Right cardiac atrium (tissue), 5 donors: ENCODE measurements around the gene CCM2. TPM values are rescaled to one million over a fixed set of nuclear protein-coding genes. Genes with fewer than 3 reads are reported as not detected.

ENCODE experiments used
- ATAC-seq, 2 donors: fragments of 200-7000 bp; cut with Tn5 transposase; one replicate each; pipeline versions ENCODE4 v1.8.0 to v1.9.1; 2020; ENCODE audit warnings: moderate library complexity in 2 of 2, mild to moderate bottlenecking in 1 of 2
- DNase-seq, 3 donors: peaks; one replicate each; pipeline ENCODE4 v3.0.0-alpha.2; 2020
- H3K27ac ChIP-seq: one replicate; pipeline ENCODE4 v1.5.1; 2013; ENCODE audit warnings: mild to moderate bottlenecking, low read length, control low read depth, moderate library complexity
- H3K27me3 ChIP-seq: one replicate; pipeline ENCODE4 v1.6.1; 2013; ENCODE audit not compliant: control insufficient read depth, insufficient read depth
- H3K4me1 ChIP-seq: one replicate; pipeline ENCODE4 v1.6.1; 2013; ENCODE audit warnings: low read length; ENCODE audit not compliant: control insufficient read depth, insufficient read depth
- H3K4me3 ChIP-seq: one replicate; pipeline ENCODE4 v1.5.1; 2013; ENCODE audit warnings: low read length, control low read depth
- H3K9me3 ChIP-seq: one replicate; pipeline ENCODE4 v1.6.1; 2013; ENCODE audit warnings: low read length; ENCODE audit not compliant: control insufficient read depth
- WGBS: extraction: QIAGEN DNeasy Blood & Tissue Kit; methylation state at CpG from one replicate; pipeline ENCODE4 v1.1.7; 2013; 5-methylcytosine and 5-hydroxymethylcytosine counted together
- intact Hi-C, 4 donors: fragments of 100-400 bp; cut with DNase I; formaldehyde crosslinking; loops; one replicate each; pipeline versions ENCODE4 v1.11.0 to v1.14.0; 2022 to 2023
- polyA plus RNA-seq: library from polyadenylated mRNA; stranded (reverse); fragments of 200-250 nt; gene quantifications from one replicate; pipeline ENCODE4 v1.2.3, GENCODE V29; 2013
- total RNA-seq, 4 donors: library from RNA; stranded (reverse); fragmentation: NEBNext Ultra II Directional; extraction: Animal tissue kit (Norgen Biotek cat#: 25700); gene quantifications; one replicate each; pipeline ENCODE4 v1.2.1, GENCODE V29; 2021
- donor health status: healthy with polysubstance abuse.
- donor health status: DM: no; HTN: yes; CAD: no.
- donor health status: DM: no; HTN: no; CAD: no.
- donor health status: DM: no; HTN: yes; CAD: no; lungs with severe emphysema.
- donor health status: DM: yes; HTN: yes; CAD: no.

The CCM2 gene
- total and polyA plus RNA-seq, 5 donors = 26.4 to 37.0 (median 32.8) TPM

DNA sequence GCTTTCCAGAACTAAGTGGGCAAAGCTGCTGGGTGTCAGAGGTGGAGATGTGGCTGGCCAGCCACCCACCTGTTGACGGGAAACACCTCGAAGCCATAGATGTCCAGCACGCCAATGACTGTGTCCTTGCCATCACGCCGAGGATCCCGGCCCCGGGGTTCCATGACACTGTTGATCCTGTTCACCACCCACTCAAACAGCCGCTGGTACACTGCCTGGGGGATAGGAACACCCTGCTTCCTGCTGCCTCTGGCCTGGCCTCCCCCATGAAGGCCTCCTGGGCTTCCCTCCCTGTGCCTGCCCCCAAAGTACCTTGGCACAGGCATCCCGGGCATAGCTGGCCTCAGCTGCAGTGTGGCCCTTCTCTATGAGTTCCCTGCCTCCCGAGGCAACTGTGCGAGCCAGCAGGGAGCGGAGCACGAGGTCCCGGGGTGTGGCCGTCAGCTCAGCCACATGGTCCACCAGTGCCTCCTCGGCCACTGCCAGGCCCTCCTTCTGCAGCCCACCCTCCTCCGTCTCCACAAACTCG lies 29.4 kb upstream of the CCM2 start:
- WGBS = 87% methylated on average over 18 of the region's 18 CpGs
- Histone ChIP-seq H3K9me3 (no peaks in the 10 kb centered on the region), H3K4me1 (no peaks in the 10 kb centered on the region), H3K27me3 (no peaks in the 10 kb centered on the region), H3K4me3 (no peak overlapping the region), H3K27ac (no peak overlapping the region)
- DNase-seq (no peak), ATAC-seq (no peak)
- intact Hi-C loops = loop anchor here (5.0 to 10.0 kb wide), 2 partner anchors 154 to 162 kb away; no protein-coding TSS in a partner anchor

DNA sequence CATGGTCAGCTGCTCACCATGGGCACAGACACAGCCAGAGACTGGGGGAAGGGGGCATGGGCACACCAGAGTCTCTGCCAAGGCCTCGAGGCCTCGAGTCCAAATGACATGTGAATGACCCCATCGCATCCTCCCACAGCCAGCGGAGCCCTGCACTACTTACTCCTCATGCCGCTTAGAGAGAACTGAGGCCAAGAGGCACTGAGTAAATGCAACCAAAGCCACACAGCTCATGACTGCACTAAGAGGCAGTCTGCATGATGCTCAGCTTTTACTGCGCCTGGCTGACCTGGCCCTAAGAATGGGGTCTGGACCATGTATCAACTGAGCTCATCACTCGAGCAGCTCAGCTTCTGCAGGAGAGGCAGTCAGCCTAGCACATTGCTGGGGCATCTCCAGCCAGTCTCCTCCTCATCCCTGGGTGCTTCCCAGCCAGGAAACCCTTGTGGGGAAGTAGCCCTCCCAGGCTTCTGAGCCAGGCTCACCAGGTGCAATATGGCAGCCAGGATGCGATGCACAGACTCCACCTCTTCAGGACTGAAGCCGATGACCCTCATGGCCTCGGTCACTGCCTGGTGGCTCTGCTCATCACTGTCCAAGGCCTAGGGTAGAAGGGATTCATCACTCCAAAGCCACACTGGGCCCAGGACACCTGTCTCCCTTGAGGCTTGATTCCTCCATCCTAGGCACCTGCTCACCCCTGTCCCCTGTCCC lies 28.7 kb upstream of the CCM2 start:
- ATAC-seq = no peak
- Histone ChIP-seq H3K4me1 (no peaks in the 10 kb centered on the region), H3K27ac (no peak overlapping the region), H3K27me3 (no peaks in the 10 kb centered on the region), H3K4me3 (no peak overlapping the region), H3K9me3 (no peaks in the 10 kb centered on the region)
- no peak for DNase-seq
- intact Hi-C loops = loop anchor here (5.0 to 10.0 kb wide), 2 partner anchors 153 to 161 kb away; no protein-coding TSS in a partner anchor
- 80% methylated on average over 10 of the region's 10 CpGs for WGBS

GRCh38 chr7:44971902-44972441 lies 28.0 kb upstream of the CCM2 start:
- Histone ChIP-seq H3K27me3 (no peaks in the 10 kb centered on the region), H3K27ac (no peak overlapping the region), H3K9me3 (no peaks in the 10 kb centered on the region), H3K4me3 (no peak overlapping the region), H3K4me1 (no peaks in the 10 kb centered on the region)
- intact Hi-C loops = loop anchor here (5.0 to 10.0 kb wide), 2 partner anchors 153 to 160 kb away; no protein-coding TSS in a partner anchor
- 67% methylated on average over 5 of the region's 5 CpGs for WGBS
- ATAC-seq (no peak), DNase-seq (no peak)

- H3K4me3 ChIP-seq = no peak overlapping the region
- H3K4me1 ChIP-seq = no peaks in the 10 kb centered on the region
- DNase-seq (no peak), ATAC-seq (no peak)
- intact Hi-C loops = loop anchor here (5.0 to 10.0 kb wide), 2 partner anchors 152 to 160 kb away; no protein-coding TSS in a partner anchor
- no peak overlapping the region for H3K27ac ChIP-seq
- no peaks in the 10 kb centered on the region for H3K9me3 ChIP-seq
- 80% methylated on average over 3 of the region's 3 CpGs for WGBS
- H3K27me3 ChIP-seq = no peaks in the 10 kb centered on the region
Observed at GRCh38 chr7:44972562-44972961, 27.4 kb upstream of the CCM2 start.

DNA sequence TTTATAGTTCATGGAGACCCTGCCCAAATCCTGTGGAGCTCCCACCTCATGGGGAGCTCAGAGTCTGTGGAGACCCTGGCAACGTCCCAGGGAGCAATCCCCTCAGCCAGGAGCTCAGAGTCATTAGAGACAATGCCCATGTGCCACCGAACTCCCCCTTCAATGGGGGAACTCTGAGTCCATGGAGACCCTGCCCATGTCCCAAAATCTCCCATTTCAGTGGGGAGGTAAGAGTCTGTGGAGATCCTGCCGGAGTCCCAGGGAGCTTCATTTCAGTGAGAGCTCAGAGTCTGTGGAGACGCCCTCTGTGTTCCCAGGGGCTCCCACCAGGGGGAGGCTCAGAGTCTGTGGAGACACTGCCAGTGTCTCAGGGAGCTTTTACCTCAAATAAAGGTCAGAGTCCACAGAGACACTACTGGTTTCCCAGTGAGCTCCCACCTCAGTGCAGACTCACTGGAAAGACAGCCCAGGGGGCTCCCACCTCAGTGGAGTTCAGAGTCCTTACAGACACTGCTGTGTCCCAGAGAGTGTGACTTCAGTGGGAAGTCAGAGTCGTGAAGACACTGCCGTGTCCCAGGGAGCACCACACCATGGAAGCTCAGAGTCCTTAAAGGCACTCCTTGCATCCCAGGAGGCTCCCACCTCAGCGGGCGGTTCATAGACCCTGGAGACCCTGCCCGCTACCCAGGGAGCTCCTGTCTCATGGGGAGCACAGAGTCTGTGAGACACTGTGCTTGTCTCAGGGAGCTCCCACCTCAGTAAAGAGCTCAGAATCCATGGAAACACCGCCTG lies 26.2 kb upstream of the CCM2 start:
- WGBS = 74% methylated on average over 10 of the region's 10 CpGs
- Histone ChIP-seq H3K9me3 (no peaks in the 10 kb centered on the region), H3K4me1 (no peaks in the 10 kb centered on the region), H3K27me3 (no peaks in the 10 kb centered on the region), H3K27ac (no peak overlapping the region), H3K4me3 (no peak overlapping the region)
- DNase-seq (peak in 2 of 3 donors; percentile 74 to 80), ATAC-seq (peak in 1 of 2 donors; percentile 40)
- intact Hi-C loops = loop anchor here (5.0 to 10.0 kb wide), 2 partner anchors 151 to 158 kb away; no protein-coding TSS in a partner anchor

DNA sequence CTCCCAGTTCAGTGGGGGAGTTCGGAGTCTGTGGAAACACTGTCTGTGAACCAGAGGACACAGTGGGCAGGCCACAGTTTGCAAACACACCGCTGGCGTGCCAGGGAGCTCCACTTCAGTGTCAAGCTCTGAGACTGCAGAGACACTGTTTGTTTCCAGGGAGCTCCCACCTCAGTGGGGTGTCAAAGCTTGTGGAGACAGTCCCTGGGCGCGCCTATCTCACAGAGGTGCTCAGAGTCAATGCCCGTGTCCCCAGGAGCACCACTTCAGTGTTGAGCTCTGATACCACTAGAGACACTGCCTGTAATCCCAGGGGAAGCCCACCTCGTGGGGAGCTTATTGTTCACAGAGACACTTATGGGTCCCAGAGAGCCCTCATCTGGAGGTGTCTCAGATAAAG lies 25.5 kb upstream of the CCM2 start:
- intact Hi-C loops = loop anchor here (5.0 to 10.0 kb wide), 2 partner anchors 150 to 158 kb away; no protein-coding TSS in a partner anchor
- ATAC-seq = no peak
- H3K27me3 ChIP-seq = no peaks in the 10 kb centered on the region
- no peak overlapping the region for H3K4me3 ChIP-seq
- no peaks in the 10 kb centered on the region for H3K9me3 ChIP-seq
- WGBS = 80% methylated on average over 7 of the region's 7 CpGs
- no peak for DNase-seq
- H3K27ac ChIP-seq = no peak overlapping the region
- H3K4me1 ChIP-seq = no peaks in the 10 kb centered on the region

- H3K9me3 ChIP-seq = no peaks in the 10 kb centered on the region
- no peak overlapping the region for H3K4me3 ChIP-seq
- H3K27me3 ChIP-seq = no peaks in the 10 kb centered on the region
- ATAC-seq (no peak), DNase-seq (no peak)
- no peaks in the 10 kb centered on the region for H3K4me1 ChIP-seq
- intact Hi-C loops = loop anchor here in 1 of 4 donors (10.0 kb wide), 1 partner anchor 149 kb away; no protein-coding TSS in a partner anchor
- no peak overlapping the region for H3K27ac ChIP-seq
- WGBS = 95% methylated on average over 12 of the region's 12 CpGs
Observed at GRCh38 chr7:44975331-44976039, 24.5 kb upstream of the CCM2 start.

GRCh38 chr7:44976040-44976745 lies 23.8 kb upstream of the CCM2 start:
- intact Hi-C loops = loop anchor here in 1 of 4 donors (10.0 kb wide), 1 partner anchor 149 kb away; no protein-coding TSS in a partner anchor
- Histone ChIP-seq H3K27ac (no peak overlapping the region), H3K27me3 (no peaks in the 10 kb centered on the region), H3K4me3 (no peak overlapping the region), H3K9me3 (no peaks in the 10 kb centered on the region), H3K4me1 (no peaks in the 10 kb centered on the region)
- WGBS = 93% methylated on average over 6 of the region's 6 CpGs
- ATAC-seq = no peak
- no peak for DNase-seq

DNA sequence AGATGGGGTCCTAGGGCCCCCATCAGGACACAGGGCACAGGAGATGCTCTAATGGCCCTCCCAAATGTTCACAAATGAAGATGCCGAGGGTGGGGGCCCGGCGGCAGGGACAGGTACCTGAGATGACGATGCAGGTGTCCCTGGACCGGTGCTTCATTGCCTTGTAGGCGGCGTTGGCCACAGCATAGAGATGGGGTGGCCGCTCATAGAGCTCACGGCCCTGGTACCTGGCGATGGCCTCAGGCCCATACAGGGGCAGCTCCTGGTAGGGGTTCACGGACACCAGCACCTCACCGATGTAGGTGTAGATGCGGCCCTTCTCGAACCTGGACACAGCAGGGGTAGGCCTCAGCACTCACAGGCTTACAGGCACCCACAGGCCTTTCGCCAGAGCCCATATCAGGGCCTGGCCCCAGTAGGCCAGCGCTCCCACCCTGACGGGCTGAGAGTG lies 23.2 kb upstream of the CCM2 start:
- H3K27ac ChIP-seq = no peak overlapping the region
- 95% methylated on average over 17 of the region's 17 CpGs for WGBS
- H3K4me1 ChIP-seq = no peaks in the 10 kb centered on the region
- no peak for ATAC-seq
- H3K27me3 ChIP-seq = no peaks in the 10 kb centered on the region
- intact Hi-C loops = loop anchor here in 1 of 4 donors (10.0 kb wide), 1 partner anchor 148 kb away; no protein-coding TSS in a partner anchor
- no peaks in the 10 kb centered on the region for H3K9me3 ChIP-seq
- no peak for DNase-seq
- no peak overlapping the region for H3K4me3 ChIP-seq
